Kidney (tissue), 14 donors: Measurements from ENCODE around the gene RAB4B. TPM values are rescaled to one million over a fixed set of nuclear protein-coding genes. Genes with fewer than 3 reads are reported as not detected.

ENCODE experiments used
- DNase-seq, 5 donors: peaks; one replicate each; pipeline ENCODE4 v3.0.0-alpha.2; 2013 to 2020
- FAIRE-seq: peaks from 2 replicates; lab custom pipeline; 2012; peaks lifted over from hg19 to GRCh38; lab: Jason Lieb, UNC
- H3K27ac ChIP-seq, 2 donors: one replicate each; pipeline ENCODE4 v1.7.0; 2013; ENCODE audit warnings: low read depth in 2 of 2, low read length in 2 of 2, inconsistent platforms in 1 of 2
- H3K27me3 ChIP-seq: one replicate; pipeline ENCODE4 v1.7.1; 2013; ENCODE audit warnings: low read length, inconsistent platforms; ENCODE audit not compliant: control insufficient read depth, insufficient read depth
- H3K36me3 ChIP-seq, 3 donors: one replicate each; pipeline versions ENCODE4 v1.7.0 to v1.7.1; 2013; ENCODE audit warnings: low read length in 3 of 3, control low read depth in 1 of 3, inconsistent platforms in 1 of 3; ENCODE audit not compliant: insufficient read depth in 3 of 3, control insufficient read depth in 2 of 3
- H3K4me1 ChIP-seq, 3 donors: one replicate each; pipeline versions ENCODE4 v1.7.0 to v1.7.1; 2013; ENCODE audit warnings: low read length in 3 of 3, inconsistent platforms in 1 of 3, low read depth in 1 of 3; ENCODE audit not compliant: control insufficient read depth in 2 of 3, insufficient read depth in 2 of 3
- H3K4me3 ChIP-seq, 3 donors: one replicate each; pipeline versions ENCODE4 v1.7.0 to v1.8.1; 2013; ENCODE audit warnings: low read length in 3 of 3, control low read depth in 1 of 3, inconsistent platforms in 1 of 3
- H3K9ac ChIP-seq, 3 donors: one replicate each; pipeline versions ENCODE4 v1.7.0 to v1.7.1; 2013; ENCODE audit warnings: low read length in 3 of 3, control low read depth in 1 of 3, inconsistent platforms in 1 of 3
- H3K9me3 ChIP-seq, 3 donors: one replicate each; pipeline versions ENCODE4 v1.7.0 to v1.7.1; 2013; ENCODE audit warnings: low read length in 3 of 3, control low read depth in 1 of 3, inconsistent platforms in 1 of 3; ENCODE audit not compliant: control insufficient read depth in 2 of 3, insufficient read depth in 1 of 3
- CTCF ChIP-seq: IDR thresholded peaks from 3 replicates; pipeline ENCODE4 v1.5.1; 2012; ENCODE audit warnings: mild to moderate bottlenecking, moderate library complexity, borderline replicate concordance; ENCODE audit not compliant: insufficient read depth; ENCODE audit errors: extremely low read depth
- intact Hi-C: fragments of 100-400 bp; cut with DNase I; formaldehyde crosslinking; loops from one replicate; pipeline ENCODE4 v1.11.1; 2022
- polyA plus RNA-seq: library from polyadenylated mRNA; stranded (reverse); fragments of 350-450 nt; fragmentation: Illumina TruSeq; extraction: RNeasy Lipid Tissue Mini Kit (QIAGEN cat#74804); gene quantifications from one replicate; pipeline ENCODE4 v1.2.3, GENCODE V29; 2014; ENCODE audit warnings: low read depth, low replicate concordance; ENCODE audit not compliant: insufficient read depth
- total RNA-seq: library from RNA; stranded (reverse); fragmentation: NEBNext Ultra II Directional; extraction: Animal tissue kit (Norgen Biotek cat#: 25700); gene quantifications from one replicate; pipeline ENCODE4 v1.2.1, GENCODE V29; 2021
- donor health status: control.
- donor health status: control.
- donor health status: control.
- donor health status: control.
- donor health status: control.
- donor health status: DM: yes; HTN: yes; CAD: no.
- donor health status: Normal renal cell carcinoma (clear cell type).

Gene RAB4B
- total and polyA plus RNA-seq, 2 donors from 2014 or later: 42.1 to 61.7 TPM

- no peak for DNase-seq
- no peak for TF ChIP-seq CTCF
- FAIRE-seq: no peak
- peaks cover 0 to 12% (median 11%) of the 10 kb centered on the region in 3 donors for H3K4me1 ChIP-seq
- no peaks in the 10 kb centered on the region for H3K36me3 ChIP-seq
- no peak overlapping the region for H3K4me3 ChIP-seq
- H3K27me3 ChIP-seq: no peaks in the 10 kb centered on the region
- H3K27ac ChIP-seq: no peak overlapping the region
- intact Hi-C loops: no loop called here
- H3K9ac ChIP-seq: no peak overlapping the region
- no peaks in the 10 kb centered on the region for H3K9me3 ChIP-seq
Observed at GRCh38 chr19:40747536-40747935, 30.5 kb upstream of the RAB4B start.

- no peaks in the 10 kb centered on the region for H3K9me3 ChIP-seq
- H3K36me3 ChIP-seq: no peaks in the 10 kb centered on the region
- peak within 1 kb of the TSS; percentile 61 to 97 (median 93) for H3K9ac ChIP-seq
- DNase-seq: peak; percentile 100
- H3K27me3 ChIP-seq: no peaks in the 10 kb centered on the region
- TF ChIP-seq CTCF: no peak
- H3K27ac ChIP-seq: peak within 1 kb of the TSS; percentile 93 to 96
- intact Hi-C loops: no loop called here
- H3K4me1 ChIP-seq: peaks cover 3 to 16% (median 13%) of the 10 kb centered on the region in 3 donors
- peak; percentile 99 for FAIRE-seq
- peak within 1 kb of the TSS; percentile 93 to 98 (median 96) for H3K4me3 ChIP-seq
Observed at GRCh38 chr19:40750058-40750873, 27.8 kb upstream of the RAB4B start, which contains the start of gene ACTMAP. Gene ACTMAP (minus strand): TSS chr19:40750477. CDS start chr19:40749803, 674 bp downstream.

DNA sequence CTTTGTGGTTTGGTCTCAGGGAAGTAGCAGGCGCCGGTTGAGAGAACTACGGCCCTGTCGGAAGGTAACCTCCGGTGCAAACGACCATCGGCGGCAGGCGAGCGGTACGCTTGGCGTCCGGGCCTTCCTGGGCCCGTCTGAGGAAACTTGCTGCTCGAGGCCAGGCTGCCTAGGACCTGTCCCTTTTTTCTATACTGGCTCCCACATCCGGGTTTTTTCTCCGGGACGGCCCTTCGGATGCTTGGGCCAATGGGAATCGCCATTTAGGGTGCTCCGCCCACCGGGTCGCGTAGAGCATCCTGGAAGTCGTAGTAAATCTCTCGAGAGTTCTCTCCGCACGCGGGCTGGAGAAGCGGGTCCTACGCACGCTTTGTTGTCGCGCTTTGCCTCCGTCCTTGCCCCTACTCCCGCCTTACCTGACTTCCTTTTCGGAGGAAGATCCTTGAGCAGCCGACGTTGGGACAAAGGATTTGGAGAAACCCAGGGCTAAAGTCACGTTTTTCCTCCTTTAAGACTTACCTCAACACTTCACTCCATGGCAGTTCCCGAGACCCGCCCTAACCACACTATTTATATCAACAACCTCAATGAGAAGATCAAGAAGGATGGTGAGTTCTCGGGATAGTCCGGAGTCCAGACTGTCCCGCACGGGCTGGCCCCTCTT, 27.0 kb upstream of the RAB4B start, which contains the start of gene SNRPA:
Gene SNRPA (plus strand): TSS at position 330 of the 664 bp plus-strand sequence. CDS start 206 bp downstream, at position 536.
- TF ChIP-seq CTCF: no peak
- Histone ChIP-seq H3K9ac (peak within 1 kb of the TSS; percentile 61 to 97 (median 93)), H3K36me3 (peaks cover 0 to 3% (median 2%) of the 10 kb centered on the region in 3 donors), H3K9me3 (no peaks in the 10 kb centered on the region), H3K27me3 (no peaks in the 10 kb centered on the region), H3K4me1 (peaks cover 3 to 18% (median 16%) of the 10 kb centered on the region in 3 donors), H3K4me3 (peak within 1 kb of the TSS; percentile 93 to 98 (median 96)), H3K27ac (peak within 1 kb of the TSS; percentile 93 to 96)
- intact Hi-C loops: no loop called here
- FAIRE-seq (no peak), DNase-seq (peak; percentile 98 to 99 (median 99))
